ENCODE results near the gene FMN1.
A peak's percentile ranks its signal among the peaks of the same experiment; 100 is the strongest.

FMN1 gene

DNA sequence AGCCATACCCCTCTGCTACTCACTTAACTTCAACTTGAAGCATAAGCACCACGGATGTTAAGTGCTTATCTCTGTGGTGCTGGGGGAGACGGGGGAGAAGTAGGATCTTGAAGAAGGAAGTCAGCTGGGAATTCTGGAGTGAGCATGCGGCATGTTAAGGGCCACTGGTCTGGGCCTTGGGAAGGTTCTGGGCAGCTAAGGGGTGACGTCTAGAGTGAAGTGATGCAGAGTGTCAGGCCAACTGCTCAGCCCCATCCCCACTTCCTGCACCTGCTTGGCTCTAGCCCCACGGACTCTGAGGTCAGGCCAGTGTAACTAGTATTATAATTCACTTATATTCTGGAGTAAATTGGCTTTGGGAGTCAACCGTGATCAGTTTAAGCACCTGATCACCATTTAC is 228.6 kb downstream of the FMN1 start:
- Histone ChIP-seq H4K20me1 (ENCODE audit: insufficient read depth) (no peaks in the 10 kb centered on the region), H2AFZ (ENCODE audit: low read depth) (no peak overlapping the region), H3K27ac (no peak overlapping the region), H3K36me3 (ENCODE audit: insufficient read depth) (no peaks in the 10 kb centered on the region), H3K27me3 (ENCODE audit: insufficient read depth, low read depth) (no peaks in the 10 kb centered on the region), H3K9ac (no peak overlapping the region), H3K4me3 (IDR thresholded peaks at IDR 0.05; ENCODE audit: insufficient read depth, low read depth, low read length) (no peak overlapping the region), H3K4me2 (no peak overlapping the region), H3K79me2 (ENCODE audit: insufficient read depth, low read depth) (no peaks in the 10 kb centered on the region), H3K4me1 (ENCODE audit: low read depth, poor library complexity, severe bottlenecking) (no peaks in the 10 kb centered on the region)
- no peak for TF ChIP-seq CTCF (conservative IDR thresholded peaks at IDR 0.05; ENCODE audit: low read depth, low read length)

DNA sequence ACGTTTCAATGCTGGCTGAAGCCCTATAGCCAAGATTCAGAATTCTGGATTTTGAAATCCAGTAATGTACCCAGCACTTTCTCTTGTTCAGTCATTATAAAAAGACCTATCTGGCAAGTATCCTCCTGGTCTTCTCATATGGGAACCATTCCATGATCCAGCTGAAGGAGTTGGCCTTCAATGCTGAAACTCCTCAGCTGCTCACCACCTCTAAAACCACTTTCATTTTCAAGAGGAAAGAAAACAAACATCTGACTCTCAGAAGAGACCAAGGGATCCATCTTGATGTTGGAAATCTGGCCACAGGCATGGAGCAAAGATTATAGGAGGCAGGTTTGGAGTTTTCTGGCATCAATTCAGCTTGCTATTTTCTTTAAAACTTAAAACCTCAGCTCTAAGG is 235.4 kb downstream of the FMN1 start:
- Histone ChIP-seq H3K27me3 (ENCODE audit: insufficient read depth, low read depth) (no peaks in the 10 kb centered on the region), H3K27ac (no peak overlapping the region), H3K4me1 (ENCODE audit: low read depth, poor library complexity, severe bottlenecking) (peaks cover 17% of the 10 kb centered on the region), H3K4me2 (peak overlapping the region; percentile 44; the same call in 1 of the 2 replicates), H3K79me2 (ENCODE audit: insufficient read depth, low read depth) (0 out of 2 replicates have a peak, but pooled peaks cover 4% of the 10 kb centered on the region), H3K9ac (no peak overlapping the region), H3K4me3 (IDR thresholded peaks at IDR 0.05; ENCODE audit: insufficient read depth, low read depth, low read length) (no peak overlapping the region), H3K36me3 (ENCODE audit: insufficient read depth) (no peaks in the 10 kb centered on the region), H2AFZ (ENCODE audit: low read depth) (no peak overlapping the region), H4K20me1 (ENCODE audit: insufficient read depth) (no peaks in the 10 kb centered on the region)
- no peak for TF ChIP-seq CTCF (conservative IDR thresholded peaks at IDR 0.05; ENCODE audit: low read depth, low read length)

DNA sequence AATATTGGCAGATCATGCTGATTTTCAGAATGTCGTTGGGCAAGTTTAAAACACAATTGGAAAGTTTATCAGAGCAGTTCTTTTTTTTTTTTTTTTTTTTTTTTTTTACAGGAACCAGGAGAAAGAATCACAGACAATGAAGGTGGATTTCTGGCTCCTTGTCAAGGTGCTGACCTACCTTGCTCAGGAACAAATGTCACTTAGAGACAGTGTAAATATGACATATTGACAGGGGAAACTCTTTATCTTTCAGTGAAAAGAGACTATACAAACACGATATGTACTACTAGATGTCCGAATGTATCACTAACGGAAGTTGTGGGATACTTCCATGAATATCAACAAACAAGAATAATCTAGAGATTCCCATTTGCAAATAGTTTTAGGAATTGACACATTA is 237.3 kb downstream of the FMN1 start:
- no peak overlapping the region for H2AFZ ChIP-seq (ENCODE audit: low read depth)
- no peak for TF ChIP-seq CTCF (conservative IDR thresholded peaks at IDR 0.05; ENCODE audit: low read depth, low read length)
- H3K79me2 ChIP-seq (ENCODE audit: insufficient read depth, low read depth), result 0 out of 2 replicates have a peak, but pooled peaks cover 4% of the 10 kb centered on the region
- no peaks in the 10 kb centered on the region for H3K36me3 ChIP-seq (ENCODE audit: insufficient read depth)
- no peak overlapping the region for H3K9ac ChIP-seq
- no peak overlapping the region for H3K4me2 ChIP-seq
- no peaks in the 10 kb centered on the region for H4K20me1 ChIP-seq (ENCODE audit: insufficient read depth)
- H3K4me1 ChIP-seq (ENCODE audit: low read depth, poor library complexity, severe bottlenecking), result peaks cover 17% of the 10 kb centered on the region
- H3K27ac ChIP-seq, result no peak overlapping the region
- no peak overlapping the region for H3K4me3 ChIP-seq (IDR thresholded peaks at IDR 0.05; ENCODE audit: insufficient read depth, low read depth, low read length)
- H3K27me3 ChIP-seq (ENCODE audit: insufficient read depth, low read depth), result no peaks in the 10 kb centered on the region

GRCh38 chr15:32956711-32957110 is 237.8 kb downstream of the FMN1 start:
- TF ChIP-seq CTCF (conservative IDR thresholded peaks at IDR 0.05; ENCODE audit: low read depth, low read length), result no peak
- Histone ChIP-seq H3K27ac (no peak overlapping the region), H3K79me2 (ENCODE audit: insufficient read depth, low read depth) (0 out of 2 replicates have a peak, but pooled peaks cover 4% of the 10 kb centered on the region), H3K4me1 (ENCODE audit: low read depth, poor library complexity, severe bottlenecking) (peaks cover 17% of the 10 kb centered on the region), H2AFZ (ENCODE audit: low read depth) (no peak overlapping the region), H3K4me2 (no peak overlapping the region), H3K9ac (no peak overlapping the region), H3K36me3 (ENCODE audit: insufficient read depth) (no peaks in the 10 kb centered on the region), H3K27me3 (ENCODE audit: insufficient read depth, low read depth) (no peaks in the 10 kb centered on the region), H4K20me1 (ENCODE audit: insufficient read depth) (no peaks in the 10 kb centered on the region), H3K4me3 (IDR thresholded peaks at IDR 0.05; ENCODE audit: insufficient read depth, low read depth, low read length) (no peak overlapping the region)
